Measurements from ENCODE around the gene TMPRSS9.

- TF ChIP-seq CTCF (IDR thresholded peaks at IDR 0.05 in 8 of 11, conservative IDR thresholded peaks at IDR 0.05 in 3 of 11) (no peak), POLR2AphosphoS5 (IDR thresholded peaks at IDR 0.05) (no peak), POLR2A (IDR thresholded peaks at IDR 0.05) (no peak)
These were observed 23.3 kb upstream of the TMPRSS9 start for GRCh38 chr19:2336528-2337328.
